ENCODE results near the gene TNFRSF8. TPM values are rescaled to one million over a fixed set of nuclear protein-coding genes. Genes with fewer than 3 reads are reported as not detected.

TNFRSF8 gene
- total and polyA plus RNA-seq, 2 donors (not counting 1 experiment from before 2014, with no cell fraction given): 0.36 to 0.57 TPM

- ATAC-seq (ENCODE audit: low read depth) (no peak), DNase-seq (no peak)
- Mint-ChIP-seq H3K4me1 (peaks cover 19% of the 10 kb centered on the region), H3K27ac (peak overlapping the region; percentile 75), H3K27me3 (peaks cover 24% of the 10 kb centered on the region), H3K9me3 (ENCODE audit: insufficient read depth) (no peaks in the 10 kb centered on the region), H3K4me3 (no peak overlapping the region)
- CTCF ChIA-PET: interaction anchor here (2.2 kb wide), 1 partner anchor 20 kb away, joined by 8 read pairs; no protein-coding TSS in a partner anchor
- H4K20me1 ChIP-seq (ENCODE audit: control insufficient read depth, insufficient read depth, low read length, poor library complexity, severe bottlenecking): no peaks in the 10 kb centered on the region
- H3K4me2 ChIP-seq (replicated peaks; ENCODE audit: low read depth, low read length, poor library complexity, severe bottlenecking): no peak overlapping the region
- H3K36me3 ChIP-seq (replicated peaks in 1 of 2; ENCODE audit: control extremely low read depth in 1 of 2, control insufficient read depth in 1 of 2, extremely low read depth in 1 of 2, insufficient read depth in 2 of 2, low read length in 1 of 2): no peaks in the 10 kb centered on the region
- H2AFZ ChIP-seq (ENCODE audit: insufficient read depth, low read depth, low read length, poor library complexity, severe bottlenecking): no peak overlapping the region
- TF ChIP-seq EZH2 (IDR thresholded peaks at IDR 0.05; ENCODE audit: borderline replicate concordance, insufficient read depth, low read depth, low read length, poor library complexity, severe bottlenecking) (no peak), CTCF (IDR thresholded peaks at IDR 0.05) (no peak)
- peaks cover 20 to 22% of the 10 kb centered on the region in 2 donors for H3K4me1 ChIP-seq (ENCODE audit: control insufficient read depth in 2 of 2, insufficient read depth in 2 of 2, low read length in 2 of 2)
- H3K27me3 ChIP-seq (replicated peaks in 1 of 4; ENCODE audit: control extremely low read depth in 1 of 4, control insufficient read depth in 3 of 4, insufficient read depth in 4 of 4, low read length in 3 of 4): peaks cover 0 to 24% (median 18%) of the 10 kb centered on the region in 4 experiments
- no peak overlapping the region for H3K9ac ChIP-seq (ENCODE audit: low read length)
- WGBS (ENCODE audit: insufficient coverage): 71% methylated on average over 1 of the region's 3 CpGs
- POLR2A ChIA-PET: interaction anchor here (1.1 kb wide), 1 partner anchor 20 kb away, joined by 3 read pairs; no protein-coding TSS in a partner anchor
- intact Hi-C loops (cut with micrococcal nuclease): no loop called here
- H3K9me3 ChIP-seq (ENCODE audit: control extremely low read depth in 1 of 3, control insufficient read depth in 2 of 3, insufficient read depth in 1 of 3, low read length in 2 of 3): peaks cover 0 to 15% (median 0%) of the 10 kb centered on the region in 3 donors
- H3K4me3 ChIP-seq (ENCODE audit: control extremely low read depth in 1 of 5, extremely low read depth in 1 of 5, insufficient read depth in 1 of 5, low read depth in 2 of 5, low read length in 4 of 5): no peak overlapping the region
- H3K27ac ChIP-seq (ENCODE audit: low read length in 2 of 2): no peak overlapping the region
- H3K79me2 ChIP-seq (ENCODE audit: control insufficient read depth, insufficient read depth, low read length): no peaks in the 10 kb centered on the region
These were observed 3.9 kb upstream of the TNFRSF8 start for GRCh38 chr1:12059226-12059625.

- Histone ChIP-seq H3K27me3 (replicated peaks in 1 of 4; ENCODE audit: control extremely low read depth in 1 of 4, control insufficient read depth in 3 of 4, insufficient read depth in 4 of 4, low read length in 3 of 4) (peaks cover 0 to 29% (median 22%) of the 10 kb centered on the region in 4 experiments), H4K20me1 (ENCODE audit: control insufficient read depth, insufficient read depth, low read length, poor library complexity, severe bottlenecking) (no peaks in the 10 kb centered on the region), H3K4me3 (ENCODE audit: control extremely low read depth in 1 of 5, extremely low read depth in 1 of 5, insufficient read depth in 1 of 5, low read depth in 2 of 5, low read length in 4 of 5) (no peak overlapping the region), H3K4me1 (ENCODE audit: control insufficient read depth in 2 of 2, insufficient read depth in 2 of 2, low read length in 2 of 2) (peaks cover 22 to 24% of the 10 kb centered on the region in 2 donors), H3K4me2 (replicated peaks; ENCODE audit: low read depth, low read length, poor library complexity, severe bottlenecking) (no peak overlapping the region), H3K9ac (ENCODE audit: low read length) (no peak overlapping the region), H3K9me3 (ENCODE audit: control extremely low read depth in 1 of 3, control insufficient read depth in 2 of 3, insufficient read depth in 1 of 3, low read length in 2 of 3) (peaks cover 0 to 15% (median 0%) of the 10 kb centered on the region in 3 donors), H3K79me2 (ENCODE audit: control insufficient read depth, insufficient read depth, low read length) (no peaks in the 10 kb centered on the region), H3K36me3 (replicated peaks in 1 of 2; ENCODE audit: control extremely low read depth in 1 of 2, control insufficient read depth in 1 of 2, extremely low read depth in 1 of 2, insufficient read depth in 2 of 2, low read length in 1 of 2) (no peaks in the 10 kb centered on the region), H3K27ac (ENCODE audit: low read length in 2 of 2) (no peak overlapping the region), H2AFZ (ENCODE audit: insufficient read depth, low read depth, low read length, poor library complexity, severe bottlenecking) (no peak overlapping the region)
- Mint-ChIP-seq H3K27ac (peak overlapping the region; percentile 75), H3K27me3 (peaks cover 31% of the 10 kb centered on the region), H3K9me3 (ENCODE audit: insufficient read depth) (no peaks in the 10 kb centered on the region), H3K4me1 (peaks cover 24% of the 10 kb centered on the region), H3K4me3 (no peak overlapping the region)
- ChIA-PET POLR2A (interaction anchor here (1.1 kb wide), 1 partner anchor 20 kb away, joined by 3 read pairs; no protein-coding TSS in a partner anchor), CTCF (interaction anchor here (1.7 to 2.2 kb wide), 2 partner anchors 19 to 65 kb away, joined by 3 to 8 read pairs; no protein-coding TSS in a partner anchor)
- TF ChIP-seq CTCF (IDR thresholded peaks at IDR 0.05) (no peak), EZH2 (IDR thresholded peaks at IDR 0.05; ENCODE audit: borderline replicate concordance, insufficient read depth, low read depth, low read length, poor library complexity, severe bottlenecking) (no peak)
- ATAC-seq (ENCODE audit: low read depth) (peak; percentile 61), DNase-seq (no peak)
- 32% methylated on average over 7 of the region's 7 CpGs for WGBS (ENCODE audit: insufficient coverage)
- intact Hi-C loops (cut with micrococcal nuclease): no loop called here
These were observed 3.2 kb upstream of the TNFRSF8 start for GRCh38 chr1:12059722-12060464.
